Measurements from ENCODE around the gene CUEDC1.

CUEDC1 gene

GRCh38 chr17:57940653-57941329 is 14.4 kb downstream of the CUEDC1 start:
- TF ChIP-seq Cebpa-rat (IDR thresholded peaks at IDR 0.05): no peak
- Histone ChIP-seq H3K9me3 (replicated peaks in 1 of 11) (no peaks in the 10 kb centered on the region), H3K4me2 (peak overlapping the region; percentile 74 to 94 (median 86)), H4K20me1 (peaks cover 0 to 43% (median 0%) of the 10 kb centered on the region in 11 experiments; a peak in 7 of 22 replicates), H3K27ac (peak overlapping the region in 8 of 11 experiments; percentile 46 to 92 (median 78); a peak in 16 of 22 replicates), H3K4me3 (peak overlapping the region in 4 of 10 experiments; percentile 3 to 18 (median 14); a peak in 1 of 20 replicates), H3K36me3 (no peaks in the 10 kb centered on the region), H3K4me1 (peaks cover 73 to 100% (median 93%) of the 10 kb centered on the region in 10 experiments), H3K9ac (peak overlapping the region in 7 of 11 experiments; percentile 17 to 78 (median 67); a peak in 12 of 22 replicates), H3K27me3 (peaks cover 0 to 4% (median 0%) of the 10 kb centered on the region in 11 experiments; a peak in 1 of 22 replicates)

- Histone ChIP-seq H3K9me3 (replicated peaks in 1 of 11) (no peaks in the 10 kb centered on the region), H3K27ac (peak overlapping the region in 9 of 11 experiments; percentile 33 to 92 (median 74); a peak in 18 of 22 replicates), H3K4me2 (peak overlapping the region; percentile 74 to 94 (median 86)), H3K4me3 (peak overlapping the region in 5 of 10 experiments; percentile 3 to 18 (median 11); a peak in 2 of 20 replicates), H3K36me3 (no peaks in the 10 kb centered on the region), H3K27me3 (peaks cover 0 to 4% (median 0%) of the 10 kb centered on the region in 11 experiments; a peak in 1 of 22 replicates), H3K4me1 (peaks cover 73 to 100% (median 93%) of the 10 kb centered on the region in 10 experiments), H3K9ac (peak overlapping the region in 8 of 11 experiments; percentile 5 to 78 (median 62); a peak in 14 of 22 replicates), H4K20me1 (peaks cover 0 to 49% (median 0%) of the 10 kb centered on the region in 11 experiments; a peak in 7 of 22 replicates)
- no peak; a peak in 1 of 22 replicates for TF ChIP-seq Cebpa-rat (IDR thresholded peaks at IDR 0.05)
Observed at GRCh38 chr17:57940231-57940630, 15.0 kb downstream of the CUEDC1 start.

- TF ChIP-seq Cebpa-rat (IDR thresholded peaks at IDR 0.05): peak in 2 of 11 experiments; percentile 30 to 38; a peak in 2 of 22 replicates
- Histone ChIP-seq H3K27me3 (peaks cover 0 to 4% (median 0%) of the 10 kb centered on the region in 11 experiments; a peak in 1 of 22 replicates), H3K27ac (peak overlapping the region in 9 of 11 experiments; percentile 33 to 92 (median 74); a peak in 18 of 22 replicates), H3K9me3 (replicated peaks in 1 of 11) (no peaks in the 10 kb centered on the region), H3K9ac (peak overlapping the region in 8 of 11 experiments; percentile 5 to 78 (median 62); a peak in 13 of 22 replicates), H3K4me3 (peak overlapping the region in 4 of 10 experiments; percentile 4 to 18 (median 14); a peak in 1 of 20 replicates), H3K4me1 (peaks cover 77 to 100% (median 93%) of the 10 kb centered on the region in 10 experiments), H3K4me2 (peak overlapping the region; percentile 74 to 94 (median 86)), H3K36me3 (no peaks in the 10 kb centered on the region), H4K20me1 (peaks cover 0 to 49% (median 0%) of the 10 kb centered on the region in 11 experiments; a peak in 7 of 22 replicates)
Observed at GRCh38 chr17:57939797-57940196, 15.4 kb downstream of the CUEDC1 start.

- TF ChIP-seq Cebpa-rat (IDR thresholded peaks at IDR 0.05): no peak
- Histone ChIP-seq H3K9ac (no peak overlapping the region), H3K9me3 (replicated peaks in 1 of 11) (no peaks in the 10 kb centered on the region), H3K4me2 (peak overlapping the region in 7 of 11 experiments; percentile 13 to 94 (median 77); a peak in 13 of 22 replicates), H3K27ac (peak overlapping the region in 5 of 11 experiments; percentile 8 to 78 (median 15); a peak in 4 of 22 replicates), H3K4me1 (peaks cover 70 to 94% (median 84%) of the 10 kb centered on the region in 10 experiments), H3K27me3 (peaks cover 0 to 4% (median 0%) of the 10 kb centered on the region in 11 experiments; a peak in 1 of 22 replicates), H3K36me3 (no peaks in the 10 kb centered on the region), H3K4me3 (no peak overlapping the region), H4K20me1 (peaks cover 0 to 55% (median 0%) of the 10 kb centered on the region in 11 experiments; a peak in 7 of 22 replicates)
Observed at GRCh38 chr17:57938061-57938502, 17.1 kb downstream of the CUEDC1 start.

- H3K9me3 ChIP-seq (replicated peaks in 1 of 11): no peaks in the 10 kb centered on the region
- peaks cover 0 to 4% (median 0%) of the 10 kb centered on the region in 11 experiments; a peak in 1 of 22 replicates for H3K27me3 ChIP-seq
- H3K4me3 ChIP-seq: no peak overlapping the region
- H3K36me3 ChIP-seq: no peaks in the 10 kb centered on the region
- peaks cover 0 to 59% (median 0%) of the 10 kb centered on the region in 11 experiments; a peak in 7 of 22 replicates for H4K20me1 ChIP-seq
- TF ChIP-seq Cebpa-rat (IDR thresholded peaks at IDR 0.05): no peak
- H3K27ac ChIP-seq: peak overlapping the region in 4 of 11 experiments; percentile 8 to 78 (median 24); a peak in 3 of 22 replicates
- H3K4me2 ChIP-seq: peak overlapping the region in 8 of 11 experiments; percentile 13 to 94 (median 58); a peak in 14 of 22 replicates
- H3K9ac ChIP-seq: no peak overlapping the region
- H3K4me1 ChIP-seq: peaks cover 64 to 91% (median 78%) of the 10 kb centered on the region in 10 experiments
Observed at GRCh38 chr17:57937492-57937891, 17.7 kb downstream of the CUEDC1 start.

- peak overlapping the region; percentile 69 to 94 (median 88) for H3K4me2 ChIP-seq
- peak overlapping the region in 9 of 11 experiments; percentile 43 to 72 (median 51); a peak in 18 of 22 replicates for H3K27ac ChIP-seq
- peaks cover 0 to 2% (median 0%) of the 10 kb centered on the region in 11 experiments; a peak in 1 of 22 replicates for H3K27me3 ChIP-seq
- peaks cover 57 to 86% (median 69%) of the 10 kb centered on the region in 10 experiments for H3K4me1 ChIP-seq
- H3K4me3 ChIP-seq: no peak overlapping the region; a peak in 1 of 20 replicates
- no peaks in the 10 kb centered on the region for H3K36me3 ChIP-seq
- H3K9me3 ChIP-seq (replicated peaks in 1 of 11): no peaks in the 10 kb centered on the region
- peak in 2 of 11 experiments; percentile 17 to 58; a peak in 2 of 22 replicates for TF ChIP-seq Cebpa-rat (IDR thresholded peaks at IDR 0.05)
- peaks cover 0 to 66% (median 0%) of the 10 kb centered on the region in 11 experiments; a peak in 8 of 22 replicates for H4K20me1 ChIP-seq
- peak overlapping the region; percentile 3 to 64 (median 47); a peak in 20 of 22 replicates for H3K9ac ChIP-seq
Observed at GRCh38 chr17:57935833-57936807, 19.1 kb downstream of the CUEDC1 start.

GRCh38 chr17:57931488-57932137 is 23.6 kb downstream of the CUEDC1 start:
- H3K27me3 ChIP-seq: peaks cover 0 to 11% (median 0%) of the 10 kb centered on the region in 11 experiments; a peak in 3 of 22 replicates
- H3K4me1 ChIP-seq: peaks cover 49 to 71% (median 53%) of the 10 kb centered on the region in 10 experiments
- H3K27ac ChIP-seq: no peak overlapping the region
- peak overlapping the region; percentile 7 to 60 (median 44); a peak in 21 of 22 replicates for H3K4me2 ChIP-seq
- peaks cover 0 to 57% (median 0%) of the 10 kb centered on the region in 11 experiments; a peak in 7 of 22 replicates for H4K20me1 ChIP-seq
- no peak overlapping the region for H3K9ac ChIP-seq
- H3K9me3 ChIP-seq (replicated peaks in 1 of 11): no peaks in the 10 kb centered on the region
- H3K4me3 ChIP-seq: no peak overlapping the region
- no peaks in the 10 kb centered on the region for H3K36me3 ChIP-seq
- no peak for TF ChIP-seq Cebpa-rat (IDR thresholded peaks at IDR 0.05)

Measured in BLaER1 treated with 17β-estradiol and CSF1 and Interleukin-3, amounts not matched to agents 10 nM and 100 nM (cell line).